Chondrocyte (in vitro differentiated cells): ENCODE results near the gene HORMAD2. TPM values are rescaled to one million over a fixed set of nuclear protein-coding genes. Genes with fewer than 3 reads are reported as not detected.
"Not testable (repeated sequence)": the region's sequence is repeated elsewhere in the genome, so short reads cannot be mapped to it uniquely, and the experiment has no call there.

Source experiments
- DNase-seq: peaks from one replicate; pipeline ENCODE4 v3.0.0; 2021; ENCODE audit warnings: mixed read lengths, low spot score
- H3K27ac Mint-ChIP-seq: one replicate; pipeline ENCODE4 v1.8.0; 2021; ENCODE audit warnings: mild to moderate bottlenecking, moderate library complexity, mixed read lengths; ENCODE audit not compliant: unreplicated experiment
- H3K27me3 Mint-ChIP-seq: 2 replicates; pipeline ENCODE4 v1.8.0; 2021; ENCODE audit warnings: low read depth, mixed read lengths
- H3K36me3 Mint-ChIP-seq: 2 replicates; pipeline ENCODE4 v1.8.0; 2021; ENCODE audit warnings: low read depth, mixed read lengths
- H3K4me1 Mint-ChIP-seq: 2 replicates; pipeline ENCODE4 v1.8.0; 2021; ENCODE audit warnings: low read depth, mild to moderate bottlenecking, mixed read lengths
- H3K4me3 Mint-ChIP-seq: one replicate; pipeline ENCODE4 v1.8.0; 2021; ENCODE audit warnings: mild to moderate bottlenecking, moderate library complexity, mixed read lengths; ENCODE audit not compliant: unreplicated experiment
- H3K9me3 Mint-ChIP-seq: 2 replicates; pipeline ENCODE4 v1.8.0; 2021; ENCODE audit warnings: low read depth, mixed read lengths
- total RNA-seq: library from RNA; stranded (reverse); gene quantifications from 3 replicates; pipeline ENCODE4 v1.2.1, GENCODE V29; 2021
- TF ChIP-seq, protein P1 (sequence below): fragments of 200-600 bp; sonication (generic); IDR thresholded peaks from 2 replicates; pipeline ENCODE4 v1.5.0; 2021; ENCODE audit warnings: antibody characterized with exemption, mild to moderate bottlenecking, moderate library complexity

HORMAD2 gene
- total RNA-seq, 1 donor from 2014 or later: not detected

DNA sequence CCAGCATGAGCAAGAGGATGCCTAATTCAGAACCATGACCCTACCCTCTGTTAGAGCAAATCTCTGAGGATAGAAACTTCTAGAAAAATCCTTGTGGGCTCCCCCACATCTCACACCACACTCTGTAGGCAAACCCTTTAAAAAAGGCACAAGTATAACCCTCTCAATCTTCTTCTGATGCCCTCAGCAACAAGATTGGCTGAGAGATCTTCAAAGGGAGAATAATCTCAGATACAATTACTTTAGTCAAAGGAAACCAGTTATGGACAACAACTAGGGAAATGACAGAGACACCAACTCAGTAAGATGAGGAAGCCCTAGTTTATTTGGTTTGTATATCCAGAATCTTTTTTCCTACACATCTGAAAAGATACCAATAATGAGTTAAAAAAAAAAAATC is 117.1 kb downstream of the HORMAD2 start:
- Mint-ChIP-seq H3K4me1 (peaks cover 34% of the 10 kb centered on the region), H3K27me3 (no peaks in the 10 kb centered on the region), H3K9me3 (peaks cover 8% of the 10 kb centered on the region), H3K36me3 (no peaks in the 10 kb centered on the region), H3K27ac (peak overlapping the region; percentile 99), H3K4me3 (no peak overlapping the region)
- DNase-seq: no peak
- TF ChIP-seq, protein P1, sequence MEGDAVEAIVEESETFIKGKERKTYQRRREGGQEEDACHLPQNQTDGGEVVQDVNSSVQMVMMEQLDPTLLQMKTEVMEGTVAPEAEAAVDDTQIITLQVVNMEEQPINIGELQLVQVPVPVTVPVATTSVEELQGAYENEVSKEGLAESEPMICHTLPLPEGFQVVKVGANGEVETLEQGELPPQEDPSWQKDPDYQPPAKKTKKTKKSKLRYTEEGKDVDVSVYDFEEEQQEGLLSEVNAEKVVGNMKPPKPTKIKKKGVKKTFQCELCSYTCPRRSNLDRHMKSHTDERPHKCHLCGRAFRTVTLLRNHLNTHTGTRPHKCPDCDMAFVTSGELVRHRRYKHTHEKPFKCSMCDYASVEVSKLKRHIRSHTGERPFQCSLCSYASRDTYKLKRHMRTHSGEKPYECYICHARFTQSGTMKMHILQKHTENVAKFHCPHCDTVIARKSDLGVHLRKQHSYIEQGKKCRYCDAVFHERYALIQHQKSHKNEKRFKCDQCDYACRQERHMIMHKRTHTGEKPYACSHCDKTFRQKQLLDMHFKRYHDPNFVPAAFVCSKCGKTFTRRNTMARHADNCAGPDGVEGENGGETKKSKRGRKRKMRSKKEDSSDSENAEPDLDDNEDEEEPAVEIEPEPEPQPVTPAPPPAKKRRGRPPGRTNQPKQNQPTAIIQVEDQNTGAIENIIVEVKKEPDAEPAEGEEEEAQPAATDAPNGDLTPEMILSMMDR: no peak

DNA sequence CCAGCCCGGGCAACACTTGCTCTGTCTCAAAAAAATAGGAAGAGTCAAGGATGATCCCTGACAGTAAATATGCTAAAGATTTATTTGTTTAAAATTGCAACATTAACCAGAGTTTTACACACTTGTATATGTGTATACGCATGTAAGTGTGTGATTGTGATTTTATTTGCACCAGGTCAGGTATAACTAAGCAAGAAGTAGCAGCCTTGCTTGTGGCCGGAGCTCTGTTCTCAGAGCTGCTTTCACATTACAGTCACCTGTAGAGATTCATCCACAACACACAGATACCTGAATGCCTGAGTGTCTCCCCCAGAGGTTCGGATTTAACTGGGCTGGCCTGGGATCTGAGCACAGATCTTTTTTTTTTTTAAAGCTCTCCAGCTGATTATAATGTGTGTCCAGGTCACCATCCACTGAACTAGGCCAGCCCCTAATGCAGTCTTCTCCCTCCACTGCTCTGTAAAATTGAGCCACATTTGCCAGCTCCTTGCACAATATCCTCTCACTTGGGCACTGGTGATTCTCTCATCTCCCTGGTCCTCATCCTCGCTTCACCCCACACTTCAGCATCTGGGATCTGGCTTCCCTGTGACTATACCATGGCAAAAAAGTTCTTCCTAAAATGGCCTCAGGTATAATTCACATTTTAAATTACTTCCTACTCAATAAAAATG is 118.0 kb downstream of the HORMAD2 start:
- Mint-ChIP-seq H3K27ac (peak overlapping the region; percentile 54), H3K27me3 (no peaks in the 10 kb centered on the region), H3K4me1 (peaks cover 40% of the 10 kb centered on the region), H3K4me3 (no peak overlapping the region), H3K36me3 (no peaks in the 10 kb centered on the region), H3K9me3 (peaks cover 8% of the 10 kb centered on the region)
- TF ChIP-seq, protein P1: no peak
- no peak for DNase-seq

DNA sequence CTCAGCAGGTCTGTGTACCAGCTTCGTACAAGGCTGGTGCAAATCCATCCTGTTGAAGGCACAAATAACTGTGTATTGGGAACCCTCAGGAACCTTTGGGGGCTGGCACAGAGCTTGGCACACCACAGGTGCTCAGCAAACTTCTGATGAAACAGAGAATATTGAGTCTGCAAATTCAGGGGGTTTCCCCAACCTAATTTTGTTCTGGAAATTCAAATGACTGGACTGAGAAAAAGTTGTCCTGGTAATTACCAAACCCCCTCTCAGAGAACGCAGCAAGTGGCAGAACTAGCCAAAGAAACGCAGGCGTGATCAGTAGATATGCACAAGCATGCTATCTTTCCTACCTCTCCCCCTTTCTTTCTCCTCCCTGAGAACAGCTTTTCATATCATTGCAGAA is 118.7 kb downstream of the HORMAD2 start:
- Mint-ChIP-seq H3K27me3 (no peaks in the 10 kb centered on the region), H3K4me1 (peaks cover 44% of the 10 kb centered on the region), H3K36me3 (no peaks in the 10 kb centered on the region), H3K9me3 (peaks cover 8% of the 10 kb centered on the region), H3K4me3 (no peak overlapping the region), H3K27ac (no peak overlapping the region)
- no peak for DNase-seq
- TF ChIP-seq, protein P1: no peak

DNA sequence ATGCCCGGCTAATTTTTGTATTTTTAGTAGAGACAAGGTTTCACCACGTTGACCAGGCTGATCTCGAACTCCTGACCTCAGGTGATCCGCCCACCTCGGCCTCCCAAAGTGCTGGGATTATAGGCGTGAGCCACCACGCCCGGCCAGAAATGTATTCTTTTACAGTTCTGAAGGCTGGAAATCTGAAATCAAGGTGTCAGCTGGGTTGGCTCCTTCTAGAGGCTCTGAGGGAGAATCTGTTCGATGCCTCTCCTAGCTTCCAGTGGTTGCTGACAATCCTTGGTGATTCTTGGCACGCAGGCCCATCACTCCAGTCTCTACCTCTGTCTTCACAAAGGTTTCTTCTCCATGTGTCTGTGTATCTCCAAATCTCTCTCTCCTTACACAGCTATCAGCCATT is 120.6 kb downstream of the HORMAD2 start:
- not testable (repeated sequence) for H3K9me3 Mint-ChIP-seq, DNase-seq, H3K27me3 Mint-ChIP-seq, H3K27ac Mint-ChIP-seq, H3K36me3 Mint-ChIP-seq, H3K4me3 Mint-ChIP-seq
- H3K4me1 Mint-ChIP-seq: peaks cover 54% of the 10 kb centered on the region

DNA sequence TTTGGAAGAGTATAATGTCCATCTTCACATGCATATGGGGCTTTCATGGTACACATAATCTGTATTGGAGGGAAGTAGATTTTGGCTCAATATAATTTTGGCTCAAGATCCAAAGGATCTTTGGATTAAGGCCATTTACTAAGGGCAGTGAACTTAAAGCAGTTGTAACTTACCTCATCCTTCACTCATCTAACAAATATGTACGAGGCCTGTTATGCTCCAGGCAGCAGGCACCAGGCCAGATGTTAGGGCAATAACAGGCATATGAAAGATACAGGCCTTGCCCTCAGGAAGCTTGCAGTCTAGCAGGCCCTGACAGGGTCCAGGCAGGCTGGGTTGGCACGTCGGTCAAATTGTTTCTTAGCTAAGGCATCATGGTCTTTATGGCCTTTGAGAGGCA is 121.7 kb downstream of the HORMAD2 start:
- H3K4me1 Mint-ChIP-seq: peaks cover 54% of the 10 kb centered on the region
- H3K4me3 Mint-ChIP-seq: no peak overlapping the region
- TF ChIP-seq, protein P1: no peak
- H3K9me3 Mint-ChIP-seq: peaks cover 8% of the 10 kb centered on the region
- no peak for DNase-seq
- H3K27me3 Mint-ChIP-seq: no peaks in the 10 kb centered on the region
- H3K27ac Mint-ChIP-seq: peak overlapping the region; percentile 85
- no peaks in the 10 kb centered on the region for H3K36me3 Mint-ChIP-seq

DNA sequence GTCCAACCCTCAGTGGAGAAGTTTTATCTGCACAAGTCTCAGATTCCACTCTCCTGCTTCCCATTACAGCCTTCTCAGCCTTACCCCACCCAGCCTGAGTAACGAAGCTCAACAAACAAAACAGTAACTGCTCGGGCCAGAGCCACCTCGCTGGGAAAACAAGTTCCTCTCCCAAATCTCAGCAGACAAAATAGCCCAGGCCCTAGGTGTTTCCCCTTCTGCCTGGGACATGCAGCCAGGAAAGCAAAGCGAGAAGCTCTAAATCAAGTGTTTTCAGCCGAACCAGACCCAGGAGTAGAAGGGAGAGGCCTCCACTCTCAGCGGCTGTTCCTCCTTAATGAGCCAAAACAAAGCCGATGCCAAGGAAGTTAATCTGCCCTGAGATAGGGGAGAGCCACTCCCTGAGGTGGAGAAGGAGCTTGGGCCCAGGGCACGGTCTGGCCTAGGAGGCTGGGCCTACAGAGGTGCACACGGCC is 122.3 kb downstream of the HORMAD2 start:
- H3K27ac Mint-ChIP-seq: peak overlapping the region; percentile 85
- peaks cover 8% of the 10 kb centered on the region for H3K9me3 Mint-ChIP-seq
- TF ChIP-seq, protein P1: no peak
- DNase-seq: no peak
- no peaks in the 10 kb centered on the region for H3K36me3 Mint-ChIP-seq
- H3K27me3 Mint-ChIP-seq: no peaks in the 10 kb centered on the region
- H3K4me1 Mint-ChIP-seq: peaks cover 54% of the 10 kb centered on the region
- H3K4me3 Mint-ChIP-seq: no peak overlapping the region
